HCT116 (cell line): ENCODE measurements around the gene ZNF84. TPM values are rescaled to one million over a fixed set of nuclear protein-coding genes. Genes with fewer than 3 reads are reported as not detected.

ENCODE experiments used
- ATAC-seq: fragments of 200-7000 bp; cut with Tn5 transposase; 2 replicates; pipeline ENCODE4 v1.9.1; 2020; ENCODE audit warnings: mild to moderate bottlenecking, moderate library complexity
- BruUV-seq: library from RNA; stranded (reverse); fragments of 400-500 nt; replicated peaks from 2 replicates; lab custom pipeline; 2021; lab: Mats Ljungman, UMichigan
- CTCF ChIA-PET: fragments of 300-600 bp; sonication (Branson Sonifier 250); formaldehyde crosslinking; loops from one replicate; lab custom pipeline; 2021; ENCODE audit warnings: antibody characterized with exemption; lab: Charles Lee
- POLR2A ChIA-PET: fragments of 300-600, 350-600 bp; sonication (Branson Sonifier 250); formaldehyde crosslinking; loops from one replicate; lab custom pipeline; 2021; ENCODE audit warnings: antibody characterized with exemption; lab: Charles Lee
- RAD21 ChIA-PET, 2 experiments: fragments of 300-600 bp; sonication (Branson Sonifier 250); formaldehyde crosslinking; loops; one replicate each; lab custom pipeline; 2023; ENCODE audit warnings: low total read pairs in 2 of 2; ENCODE audit not compliant: uncharacterized antibody in 2 of 2, unreplicated experiment in 2 of 2, low non-redundant PET in 1 of 2; lab: Charles Lee
- DNase-seq: peaks from one replicate; pipeline ENCODE4 v3.0.0-alpha.2; 2010; ENCODE audit warnings: low read depth, low spot score
- H2AFZ ChIP-seq: fragments of 200-600 bp; shearing (Covaris generic), sonication (generic); 2 replicates; pipeline ENCODE4 v1.6.1; 2017; ENCODE audit warnings: low read depth, mixed run types, mixed read lengths, antibody characterized with exemption, low read length; ENCODE audit not compliant: poor library complexity, severe bottlenecking
- H3K27ac ChIP-seq: 2 replicates; pipeline ENCODE4 v1.5.1; 2012; ENCODE audit warnings: low read depth, low read length
- H3K27me3 ChIP-seq: fragments of 200-600 bp; sonication (generic); 2 replicates; pipeline ENCODE4 v1.6.1; 2016; ENCODE audit warnings: mixed run types, low read length, mixed read lengths; ENCODE audit not compliant: insufficient read depth
- H3K36me3 ChIP-seq, 2 experiments: fragments of 200-500 bp in 1 of 2; fragments of 200-600 bp in 1 of 2; sonication (Bioruptor generic) in 1 of 2; sonication (generic) in 1 of 2; 2 replicates each; pipeline versions ENCODE4 v1.5.1 to v1.6.1; 2014 to 2016; ENCODE audit warnings: low read length in 2 of 2, inconsistent platforms in 1 of 2, mixed read lengths in 1 of 2, mixed run types in 1 of 2; ENCODE audit not compliant: insufficient read depth in 2 of 2, control insufficient read depth in 1 of 2
- H3K4me1 ChIP-seq, 2 experiments: fragments of 200-600 bp in 1 of 2; sonication (generic) in 1 of 2; 2 replicates each; pipeline versions ENCODE4 v1.5.1 to v1.6.1; 2012 to 2017; ENCODE audit warnings: low read length in 2 of 2, inconsistent platforms in 1 of 2, mild to moderate bottlenecking in 1 of 2, mixed read lengths in 1 of 2, mixed run types in 1 of 2, moderate library complexity in 1 of 2; ENCODE audit not compliant: insufficient read depth in 2 of 2, control insufficient read depth in 1 of 2
- H3K4me2 ChIP-seq: fragments of 200-600 bp; sonication (generic); 2 replicates; pipeline ENCODE4 v1.6.1; 2017; ENCODE audit warnings: mixed run types, low read length, mixed read lengths
- H3K4me3 ChIP-seq, 2 experiments: fragments of 200-600 bp in 1 of 2; sonication (generic) in 1 of 2; replicated peaks in 1 of 2; 2 replicates each; pipeline ENCODE4 v1.5.1; 2011 to 2016; ENCODE audit warnings: low read length in 2 of 2, control low read depth in 1 of 2, low read depth in 1 of 2, mild to moderate bottlenecking in 1 of 2, mixed read lengths in 1 of 2, mixed run types in 1 of 2
- H3K79me2 ChIP-seq: fragments of 200-600 bp; sonication (generic); 2 replicates; pipeline ENCODE4 v1.6.1; 2017; ENCODE audit warnings: mild to moderate bottlenecking, mixed run types, low read length, moderate library complexity, mixed read lengths; ENCODE audit not compliant: insufficient read depth
- H3K9ac ChIP-seq: fragments of 200-600 bp; sonication (generic); 2 replicates; pipeline ENCODE4 v1.6.1; 2016; ENCODE audit warnings: low read length, mixed read lengths
- H3K9me2 ChIP-seq: fragments of 200-600 bp; sonication (generic), shearing (Covaris generic); 2 replicates; pipeline ENCODE4 v1.6.1; 2017; ENCODE audit warnings: mixed run types, mild to moderate bottlenecking, moderate library complexity; ENCODE audit not compliant: insufficient read depth
- H3K9me3 ChIP-seq, 2 experiments: fragments of 200-500 bp in 1 of 2; fragments of 200-600 bp in 1 of 2; sonication (Bioruptor generic) in 1 of 2; sonication (generic) in 1 of 2; 2 replicates each; pipeline ENCODE4 v1.6.1; 2014 to 2017; ENCODE audit warnings: low read length in 2 of 2, mixed read lengths in 2 of 2, inconsistent platforms in 1 of 2, low read depth in 1 of 2, mild to moderate bottlenecking in 1 of 2, mixed run types in 1 of 2, moderate library complexity in 1 of 2; ENCODE audit not compliant: control insufficient read depth in 1 of 2, insufficient read depth in 1 of 2
- H4K20me1 ChIP-seq: fragments of 200-600 bp; sonication (generic), shearing (Covaris generic); 2 replicates; pipeline ENCODE4 v1.6.1; 2017; ENCODE audit warnings: mixed run types, mild to moderate bottlenecking, moderate library complexity; ENCODE audit not compliant: insufficient read depth
- ATF3 ChIP-seq: IDR thresholded peaks from 2 replicates; pipeline ENCODE4 v1.6.1; 2012
- CBX3 ChIP-seq: IDR thresholded peaks from 2 replicates; pipeline ENCODE4 v1.6.1; 2012; ENCODE audit warnings: low read depth
- CEBPB ChIP-seq: IDR thresholded peaks from 2 replicates; pipeline ENCODE4 v1.6.1; 2012; ENCODE audit warnings: low read depth
- CTCF ChIP-seq, 3 experiments: fragments of 200-600 bp in 1 of 3; sonication (generic) in 1 of 3; IDR thresholded peaks in 2 of 3; conservative IDR thresholded peaks in 1 of 3; 2 replicates each; pipeline ENCODE4 v1.5.1; 2012 to 2017; ENCODE audit warnings: low read depth in 2 of 3, low read length in 2 of 3, antibody characterized with exemption in 1 of 3, borderline replicate concordance in 1 of 3, control low read depth in 1 of 3, mild to moderate bottlenecking in 1 of 3, mixed read lengths in 1 of 3, mixed run types in 1 of 3, moderate library complexity in 1 of 3; ENCODE audit not compliant: insufficient read depth in 1 of 3
- EGR1 ChIP-seq: IDR thresholded peaks from 2 replicates; pipeline ENCODE4 v1.6.1; 2012; ENCODE audit warnings: low read depth
- EZH2 ChIP-seq: fragments of 200-600 bp; sonication (generic); IDR thresholded peaks from 2 replicates; pipeline ENCODE4 v1.6.1; 2017; ENCODE audit warnings: antibody characterized with exemption, mixed run types
- EZH2phosphoT487 ChIP-seq: fragments of 200-600 bp; IDR thresholded peaks from 2 replicates; pipeline ENCODE4 v1.6.1; 2018; ENCODE audit warnings: antibody characterized with exemption, borderline replicate concordance
- FOSL1 ChIP-seq: IDR thresholded peaks from 2 replicates; pipeline ENCODE4 v1.6.1; 2012; ENCODE audit warnings: low read depth
- JUND ChIP-seq: IDR thresholded peaks from 2 replicates; pipeline ENCODE4 v1.6.1; 2012
- MAX ChIP-seq: IDR thresholded peaks from 2 replicates; pipeline ENCODE4 v1.6.1; 2012
- POLR2A ChIP-seq: IDR thresholded peaks from 2 replicates; pipeline ENCODE4 v1.7.0; 2011; ENCODE audit warnings: borderline replicate concordance; ENCODE audit not compliant: insufficient read depth, insufficient read length; ENCODE audit errors: extremely low read depth
- POLR2AphosphoS5 ChIP-seq: IDR thresholded peaks from 2 replicates; pipeline ENCODE4 v1.6.1; 2011; ENCODE audit warnings: mild to moderate bottlenecking, low read depth, low read length, moderate library complexity
- REST ChIP-seq: IDR thresholded peaks from 2 replicates; pipeline ENCODE4 v1.6.1; 2012; ENCODE audit warnings: low read depth
- SIN3A ChIP-seq: IDR thresholded peaks from 2 replicates; pipeline ENCODE4 v1.6.1; 2012; ENCODE audit warnings: low read depth
- SP1 ChIP-seq: IDR thresholded peaks from 2 replicates; pipeline ENCODE4 v1.6.1; 2012; ENCODE audit warnings: low read depth
- SRF ChIP-seq: IDR thresholded peaks from 2 replicates; pipeline ENCODE4 v1.6.1; 2012; ENCODE audit warnings: low read depth
- YY1 ChIP-seq: IDR thresholded peaks from 2 replicates; pipeline ENCODE4 v1.6.1; 2011; ENCODE audit warnings: low read length, low read depth, moderate library complexity, mild to moderate bottlenecking; ENCODE audit not compliant: insufficient replicate concordance; ENCODE audit errors: extremely low read depth
- ZFX ChIP-seq: fragments of 450-650 bp; IDR thresholded peaks from 2 replicates; pipeline ENCODE4 v1.6.1; 2017
- ZNF274 ChIP-seq: fragments of 200-500 bp; sonication (Bioruptor generic); IDR thresholded peaks from 2 replicates; pipeline ENCODE4 v1.6.1; 2014; ENCODE audit warnings: mild to moderate bottlenecking, low read depth, low read length, inconsistent platforms
- intact Hi-C: fragments of 100-400 bp; cut with micrococcal nuclease; formaldehyde crosslinking; loops from 2 replicates; pipeline ENCODE4 v1.10.0; 2022
- total RNA-seq: library from RNA; stranded (reverse); gene quantifications from one replicate; pipeline ENCODE4 v1.2.1, GENCODE V29; 2021; ENCODE audit not compliant: unreplicated experiment

Gene ZNF84
- total RNA-seq, 1 experiment from 2014 or later = 9.8 TPM

GRCh38 chr12:133038118-133038709, 905 bp downstream of the ZNF84 start:
- no TSS peak for BruUV-seq
- H3K9me2 ChIP-seq = no peaks in the 10 kb centered on the region
- POLR2A ChIA-PET = no interaction called here
- H2AFZ ChIP-seq = no peak overlapping the region
- H4K20me1 ChIP-seq = no peaks in the 10 kb centered on the region
- H3K27me3 ChIP-seq = no peaks in the 10 kb centered on the region
- H3K4me3 ChIP-seq = peak overlapping the region; percentile 59 to 62
- peaks cover 0 to 4% of the 10 kb centered on the region in 2 experiments; a peak in 1 of 4 replicates for H3K4me1 ChIP-seq
- TF ChIP-seq ZFX (no peak), SIN3A (no peak), EZH2phosphoT487 (no peak), CTCF (IDR thresholded peaks at IDR 0.05 in 2 of 3, conservative IDR thresholded peaks at IDR 0.05 in 1 of 3; ENCODE audit: borderline replicate concordance in 1 of 3, insufficient read depth in 1 of 3, low read depth in 2 of 3, low read length in 2 of 3) (no peak), FOSL1 (no peak), REST (no peak), JUND (no peak), ATF3 (no peak), MAX (no peak), CEBPB (no peak), CBX3 (no peak), POLR2AphosphoS5 (no peak), SP1 (no peak), SRF (no peak), ZNF274 (no peak), YY1 (no peak), EGR1 (no peak), POLR2A (no peak), EZH2 (no peak)
- peaks cover 6 to 22% of the 10 kb centered on the region in 2 experiments; a peak in 3 of 4 replicates for H3K36me3 ChIP-seq
- no peak for DNase-seq
- RAD21 ChIA-PET = no interaction called here
- peak overlapping the region; percentile 56; the same call in 1 of the 2 replicates for H3K9ac ChIP-seq
- H3K9me3 ChIP-seq = peaks cover 43 to 44% of the 10 kb centered on the region in 2 experiments
- intact Hi-C loops = no loop called here
- H3K27ac ChIP-seq = peak overlapping the region; percentile 81; the same call in 1 of the 2 replicates
- H3K79me2 ChIP-seq = peaks cover 21% of the 10 kb centered on the region; the same call in 1 of the 2 replicates
- peak overlapping the region; percentile 80 for H3K4me2 ChIP-seq
- ATAC-seq = no peak
- CTCF ChIA-PET = no interaction called here
